ENCODE measurements around the gene GART. TPM values are rescaled to one million over a fixed set of nuclear protein-coding genes. Genes with fewer than 3 reads are reported as not detected.

GART gene
- 161 and 162 TPM in 2 replicates for total RNA-seq (2021)
- long read RNA-seq, transcript GART-201 (11 exons, 2,149 nt): minor isoform, 421 of 1,158 reads
- long read RNA-seq, transcript GART-203 (22 exons, 3,341 nt): major isoform, 481 of 1,158 reads
- long read RNA-seq, partial matches to known transcripts: 136 of 1,158 reads
- long read RNA-seq, other reads (novel, unspliced or antisense): 117 of 1,158 reads

- Histone ChIP-seq H3K23me2 (ENCODE audit: insufficient read length, low read depth, low read length, poor library complexity, severe bottlenecking) (no peaks in the 10 kb centered on the region), H3K4me2 (ENCODE audit: insufficient read depth, insufficient read length, low read length) (peak within 1 kb of the TSS; percentile 98), H3T11ph (ENCODE audit: low read length) (peak within 1 kb of the TSS; percentile 81), H3K4me1 (ENCODE audit: insufficient read depth, low read length) (no peaks in the 10 kb centered on the region), H3K4ac (ENCODE audit: low read depth, low read length) (peak within 1 kb of the TSS; percentile 7; the same call in 1 of the 2 replicates), H3K9ac (ENCODE audit: extremely low read depth, insufficient read length, low read length) (peak within 1 kb of the TSS; percentile 100), H3K18ac (ENCODE audit: insufficient read length, low read depth, low read length) (peak within 1 kb of the TSS; percentile 99), H2AK5ac (ENCODE audit: insufficient read length, low read length) (no peak within 1 kb of the TSS), H3K79me1 (ENCODE audit: insufficient read depth, low read depth, low read length, poor library complexity, severe bottlenecking) (peaks cover 5% of the 10 kb centered on the region), H3K23ac (ENCODE audit: insufficient read length, low read depth, low read length) (no peak within 1 kb of the TSS), H3K56ac (ENCODE audit: insufficient read length, low read depth, low read length) (peak within 1 kb of the TSS; percentile 98), H4K91ac (ENCODE audit: insufficient read length, low read depth, low read length) (no peak within 1 kb of the TSS), H3K14ac (ENCODE audit: insufficient read depth, low read length) (peak within 1 kb of the TSS; percentile 97), H4K20me1 (ENCODE audit: control insufficient read depth, insufficient read depth, insufficient read length) (no peaks in the 10 kb centered on the region), H2BK20ac (ENCODE audit: low read depth, low read length, poor library complexity, severe bottlenecking) (no peak within 1 kb of the TSS), H2BK5ac (ENCODE audit: insufficient read length, low read length) (peak within 1 kb of the TSS; percentile 91), H2BK120ac (ENCODE audit: low read depth, low read length, poor library complexity, severe bottlenecking) (peak within 1 kb of the TSS; percentile 79), H4K8ac (replicated peaks; ENCODE audit: insufficient read length, low read depth, low read length) (no peak within 1 kb of the TSS), H2AFZ (ENCODE audit: low read length) (peak within 1 kb of the TSS; percentile 53), H3K27me3 (ENCODE audit: insufficient read depth, low read length) (no peaks in the 10 kb centered on the region), H2BK12ac (ENCODE audit: insufficient read length, low read depth, low read length) (no peak within 1 kb of the TSS), H3K79me2 (ENCODE audit: insufficient read depth, low read length) (peaks cover 41% of the 10 kb centered on the region), H3K27ac (ENCODE audit: insufficient read length, low read depth, low read length) (peak within 1 kb of the TSS; percentile 98), H3K9me3 (ENCODE audit: control insufficient read depth, low read depth, low read length) (no peaks in the 10 kb centered on the region), H4K5ac (ENCODE audit: insufficient read length, low read depth, low read length) (peak within 1 kb of the TSS; percentile 79), H2BK15ac (ENCODE audit: low read depth, low read length) (no peak within 1 kb of the TSS)
- WGBS (ENCODE audit: extremely low coverage, insufficient read length, low lambda C conversion rate): no CpG with 5 or more reads among the region's 56 CpGs
- TF ChIP-seq, protein P1, sequence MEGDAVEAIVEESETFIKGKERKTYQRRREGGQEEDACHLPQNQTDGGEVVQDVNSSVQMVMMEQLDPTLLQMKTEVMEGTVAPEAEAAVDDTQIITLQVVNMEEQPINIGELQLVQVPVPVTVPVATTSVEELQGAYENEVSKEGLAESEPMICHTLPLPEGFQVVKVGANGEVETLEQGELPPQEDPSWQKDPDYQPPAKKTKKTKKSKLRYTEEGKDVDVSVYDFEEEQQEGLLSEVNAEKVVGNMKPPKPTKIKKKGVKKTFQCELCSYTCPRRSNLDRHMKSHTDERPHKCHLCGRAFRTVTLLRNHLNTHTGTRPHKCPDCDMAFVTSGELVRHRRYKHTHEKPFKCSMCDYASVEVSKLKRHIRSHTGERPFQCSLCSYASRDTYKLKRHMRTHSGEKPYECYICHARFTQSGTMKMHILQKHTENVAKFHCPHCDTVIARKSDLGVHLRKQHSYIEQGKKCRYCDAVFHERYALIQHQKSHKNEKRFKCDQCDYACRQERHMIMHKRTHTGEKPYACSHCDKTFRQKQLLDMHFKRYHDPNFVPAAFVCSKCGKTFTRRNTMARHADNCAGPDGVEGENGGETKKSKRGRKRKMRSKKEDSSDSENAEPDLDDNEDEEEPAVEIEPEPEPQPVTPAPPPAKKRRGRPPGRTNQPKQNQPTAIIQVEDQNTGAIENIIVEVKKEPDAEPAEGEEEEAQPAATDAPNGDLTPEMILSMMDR (conservative IDR thresholded peaks at IDR 0.05): no peak
- Mint-ChIP-seq H3K4me3 (peak within 1 kb of the TSS; percentile 97 to 99), H3K9me3 (no peaks in the 10 kb centered on the region; a peak in 2 of 5 replicates), H3K4me1 (peaks cover 24 to 27% of the 10 kb centered on the region in 2 experiments), H3K27me3 (ENCODE audit: low read depth) (no peaks in the 10 kb centered on the region), H3K36me3 (ENCODE audit: insufficient read depth in 1 of 3, low read depth in 3 of 3) (peaks cover 30 to 60% (median 42%) of the 10 kb centered on the region in 3 experiments), H3K27ac (peak within 1 kb of the TSS; percentile 100)
- DNase-seq: peak; percentile 85
Observed at GRCh38 chr21:33541756-33542639, at the start of gene GART. GART (minus strand) TSS chr21:33542117; CDS start chr21:33539315, 2,802 bp downstream.
